Vagina (tissue), 2 donors: ENCODE data around the gene FHIT.

Experiments
- POLR2A ChIP-seq, 2 donors: fragments of 450-650 bp; IDR thresholded peaks; one replicate each; pipeline ENCODE4 v1.6.1; 2017; ENCODE audit warnings: antibody characterized with exemption in 2 of 2, mild to moderate bottlenecking in 2 of 2, moderate library complexity in 2 of 2
- TF ChIP-seq, protein P1 (sequence below), 3 experiments: fragments of 450-650 bp in 2 of 3; fragments of 200-600 bp in 1 of 3; sonication (generic) in 1 of 3; IDR thresholded peaks; one replicate each; pipeline ENCODE4 v1.5.1; 2017 to 2019; ENCODE audit warnings: antibody characterized with exemption in 3 of 3, mild to moderate bottlenecking in 2 of 3, moderate library complexity in 2 of 3

DNA sequence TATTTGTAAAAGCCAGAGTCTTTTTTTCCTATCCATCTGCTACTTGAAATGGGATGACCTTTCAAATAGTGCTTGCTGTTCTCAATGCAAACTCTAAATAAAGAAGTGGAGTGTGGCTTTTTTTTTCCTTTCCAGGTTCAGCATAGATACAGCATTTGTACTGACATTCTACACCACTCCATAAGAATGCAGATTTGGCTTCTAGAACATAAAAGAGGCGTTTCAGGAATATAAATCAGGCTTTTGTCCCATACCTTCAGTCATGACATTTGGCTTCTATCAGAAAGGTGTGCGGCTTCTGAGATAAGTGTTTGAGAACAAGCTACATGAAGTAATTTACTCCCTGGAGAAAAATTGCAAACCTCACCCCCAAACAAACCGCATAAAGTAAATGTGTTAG lies 553.1 kb downstream of the FHIT start:
- no peak for TF ChIP-seq POLR2A (IDR thresholded peaks at IDR 0.05)
- TF ChIP-seq, protein P1, sequence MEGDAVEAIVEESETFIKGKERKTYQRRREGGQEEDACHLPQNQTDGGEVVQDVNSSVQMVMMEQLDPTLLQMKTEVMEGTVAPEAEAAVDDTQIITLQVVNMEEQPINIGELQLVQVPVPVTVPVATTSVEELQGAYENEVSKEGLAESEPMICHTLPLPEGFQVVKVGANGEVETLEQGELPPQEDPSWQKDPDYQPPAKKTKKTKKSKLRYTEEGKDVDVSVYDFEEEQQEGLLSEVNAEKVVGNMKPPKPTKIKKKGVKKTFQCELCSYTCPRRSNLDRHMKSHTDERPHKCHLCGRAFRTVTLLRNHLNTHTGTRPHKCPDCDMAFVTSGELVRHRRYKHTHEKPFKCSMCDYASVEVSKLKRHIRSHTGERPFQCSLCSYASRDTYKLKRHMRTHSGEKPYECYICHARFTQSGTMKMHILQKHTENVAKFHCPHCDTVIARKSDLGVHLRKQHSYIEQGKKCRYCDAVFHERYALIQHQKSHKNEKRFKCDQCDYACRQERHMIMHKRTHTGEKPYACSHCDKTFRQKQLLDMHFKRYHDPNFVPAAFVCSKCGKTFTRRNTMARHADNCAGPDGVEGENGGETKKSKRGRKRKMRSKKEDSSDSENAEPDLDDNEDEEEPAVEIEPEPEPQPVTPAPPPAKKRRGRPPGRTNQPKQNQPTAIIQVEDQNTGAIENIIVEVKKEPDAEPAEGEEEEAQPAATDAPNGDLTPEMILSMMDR (IDR thresholded peaks at IDR 0.05): no peak
